KOPT-K1 (cell line): ENCODE measurements around the gene FUBP1.
"Not testable (repeated sequence)": the region's sequence is repeated elsewhere in the genome, so short reads cannot be mapped to it uniquely, and the experiment has no call there.

Source experiments
- H3K27ac ChIP-seq: fragments of 200-600 bp; sonication (generic); 2 replicates; pipeline ENCODE4 v1.5.1; 2016; ENCODE audit warnings: antibody characterized with exemption, mild to moderate bottlenecking, low read depth, low read length; ENCODE audit not compliant: poor library complexity, severe bottlenecking
- H3K36me3 ChIP-seq: fragments of 200-600 bp; sonication (generic); 2 replicates; pipeline ENCODE4 v1.5.1; 2017; ENCODE audit warnings: antibody characterized with exemption, mild to moderate bottlenecking, low read length, moderate library complexity; ENCODE audit not compliant: insufficient read depth
- H3K9me3 ChIP-seq: fragments of 200-600 bp; sonication (generic); 2 replicates; pipeline ENCODE4 v1.5.1; 2017; ENCODE audit warnings: antibody characterized with exemption, low read length, mild to moderate bottlenecking; ENCODE audit not compliant: insufficient read depth, poor library complexity, severe bottlenecking

The FUBP1 gene

DNA sequence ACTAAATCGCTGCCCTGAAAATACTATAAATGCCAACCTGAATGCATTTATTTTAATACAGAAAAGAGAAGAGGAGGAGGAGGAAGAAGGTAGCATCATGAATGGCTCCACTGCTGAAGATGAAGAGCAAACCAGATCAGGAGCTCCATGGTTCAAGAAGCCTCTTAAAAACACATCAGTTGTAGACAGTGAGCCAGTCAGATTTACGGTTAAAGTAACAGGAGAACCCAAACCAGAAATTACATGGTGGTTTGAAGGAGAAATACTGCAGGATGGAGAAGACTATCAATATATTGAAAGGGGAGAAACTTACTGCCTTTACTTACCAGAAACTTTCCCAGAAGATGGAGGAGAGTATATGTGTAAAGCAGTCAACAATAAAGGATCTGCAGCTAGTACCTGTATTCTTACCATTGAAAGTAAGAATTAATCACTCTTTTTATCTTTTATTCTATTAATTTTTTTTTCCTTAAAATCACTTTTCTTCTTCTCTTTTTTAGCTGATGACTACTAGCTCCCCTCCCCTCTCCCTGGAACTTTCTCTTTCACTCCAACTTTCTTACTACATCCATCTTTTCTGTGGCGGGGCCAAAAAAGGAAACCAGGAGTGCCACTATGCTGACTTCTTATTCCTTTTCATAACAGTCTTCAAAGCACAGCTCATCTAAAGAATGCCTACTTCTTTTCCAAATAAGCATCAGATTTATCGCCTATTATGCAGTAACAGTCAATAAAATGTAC, 36.3 kb downstream of the FUBP1 start:
- H3K27ac ChIP-seq = no peak overlapping the region
- H3K36me3 ChIP-seq = peaks cover 96% of the 10 kb centered on the region
- no peaks in the 10 kb centered on the region for H3K9me3 ChIP-seq

DNA sequence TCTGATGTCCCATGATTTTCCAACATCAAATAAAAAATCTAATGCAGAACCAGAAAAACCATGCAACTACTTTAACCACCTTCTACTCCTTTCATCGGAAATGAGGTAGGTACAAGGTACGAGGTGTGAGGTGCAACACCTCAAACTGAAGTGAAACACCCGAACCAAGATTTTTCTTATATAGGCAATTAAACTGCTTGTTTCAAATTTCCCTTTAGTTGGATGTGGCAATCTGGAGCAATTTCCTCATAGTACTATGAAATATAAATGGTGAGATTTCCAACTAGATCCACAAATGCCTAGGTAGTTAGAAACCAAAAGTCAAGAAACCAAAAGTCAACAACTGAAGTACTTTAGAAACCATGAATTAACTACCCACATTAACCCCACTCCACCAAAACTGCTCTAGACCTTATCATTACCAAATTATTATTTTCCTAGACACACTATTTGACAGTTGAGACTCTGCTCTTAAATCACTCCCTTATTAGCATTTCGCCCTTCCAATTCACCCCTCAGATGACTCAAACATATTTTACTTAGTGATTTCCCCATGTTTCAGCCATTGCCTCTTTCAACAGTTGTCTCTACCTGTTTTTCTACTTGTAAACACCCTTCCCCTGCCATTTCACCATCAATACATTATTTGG, 37.8 kb downstream of the FUBP1 start:
- no peaks in the 10 kb centered on the region for H3K9me3 ChIP-seq
- peaks cover 95% of the 10 kb centered on the region for H3K36me3 ChIP-seq
- H3K27ac ChIP-seq = no peak overlapping the region

DNA sequence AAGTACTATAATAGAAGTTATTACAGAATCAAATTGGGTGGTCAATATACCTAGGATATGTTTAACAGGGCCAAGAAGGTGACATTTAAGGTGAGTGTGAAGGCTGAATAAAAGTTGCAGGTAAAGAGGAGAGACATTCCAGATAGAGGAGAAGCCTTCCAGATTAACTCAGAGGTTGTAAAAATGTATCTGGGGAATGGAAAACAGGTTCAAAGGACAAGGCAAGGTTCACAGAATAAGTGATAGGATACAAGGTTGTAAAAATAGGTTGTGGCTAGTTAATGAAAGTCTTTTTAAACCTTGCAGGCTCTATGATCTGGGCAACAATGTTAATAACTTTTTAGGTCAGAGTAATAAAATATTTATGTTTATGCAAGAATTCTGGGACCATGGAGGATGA, 40.2 kb downstream of the FUBP1 start:
- Histone ChIP-seq H3K27ac (no peak overlapping the region), H3K36me3 (peaks cover 93% of the 10 kb centered on the region), H3K9me3 (no peaks in the 10 kb centered on the region)

DNA sequence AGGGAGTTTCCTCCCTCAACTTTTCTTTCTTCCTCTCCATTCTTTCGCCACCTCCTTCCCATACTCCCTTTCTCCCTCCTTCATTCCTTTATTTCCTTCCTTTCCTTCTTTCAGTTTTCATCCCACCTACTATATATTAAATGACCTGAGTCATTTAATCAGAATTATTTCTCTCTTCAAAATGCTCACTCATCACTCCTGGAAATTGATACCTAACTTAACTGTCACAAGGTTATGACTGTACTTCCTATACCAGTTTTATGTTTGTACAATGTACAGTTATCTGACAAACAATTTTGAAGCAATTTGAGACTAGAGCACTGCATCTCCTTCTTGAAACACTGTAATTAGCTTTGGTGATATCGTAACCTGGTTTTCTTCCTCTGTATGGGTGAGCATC, 49.1 kb downstream of the FUBP1 start:
- Histone ChIP-seq H3K36me3 (peaks cover 54% of the 10 kb centered on the region), H3K27ac (no peak overlapping the region), H3K9me3 (no peaks in the 10 kb centered on the region)

DNA sequence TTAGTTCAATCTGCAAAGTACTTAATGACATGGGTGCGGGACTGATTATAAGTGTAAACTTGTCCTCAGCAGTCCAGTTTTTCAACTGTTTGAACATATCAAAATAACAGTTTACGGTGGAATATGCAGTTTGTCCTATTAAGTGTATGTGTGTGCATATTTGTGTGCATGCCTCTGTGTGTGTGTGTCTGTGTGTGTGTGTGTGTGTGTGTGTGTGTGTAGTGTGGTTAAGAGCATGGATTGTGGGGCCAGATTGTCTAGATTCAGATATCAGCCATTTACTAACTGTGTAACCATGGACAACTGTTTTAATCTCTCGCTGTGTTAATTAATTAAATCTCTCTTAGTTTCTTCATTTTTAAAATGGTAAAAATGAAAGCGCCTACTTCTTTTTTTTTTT, 51.5 kb downstream of the FUBP1 start:
- H3K36me3 ChIP-seq = peaks cover 34% of the 10 kb centered on the region
- no peaks in the 10 kb centered on the region for H3K9me3 ChIP-seq
- peak overlapping the region; percentile 81 for H3K27ac ChIP-seq

DNA sequence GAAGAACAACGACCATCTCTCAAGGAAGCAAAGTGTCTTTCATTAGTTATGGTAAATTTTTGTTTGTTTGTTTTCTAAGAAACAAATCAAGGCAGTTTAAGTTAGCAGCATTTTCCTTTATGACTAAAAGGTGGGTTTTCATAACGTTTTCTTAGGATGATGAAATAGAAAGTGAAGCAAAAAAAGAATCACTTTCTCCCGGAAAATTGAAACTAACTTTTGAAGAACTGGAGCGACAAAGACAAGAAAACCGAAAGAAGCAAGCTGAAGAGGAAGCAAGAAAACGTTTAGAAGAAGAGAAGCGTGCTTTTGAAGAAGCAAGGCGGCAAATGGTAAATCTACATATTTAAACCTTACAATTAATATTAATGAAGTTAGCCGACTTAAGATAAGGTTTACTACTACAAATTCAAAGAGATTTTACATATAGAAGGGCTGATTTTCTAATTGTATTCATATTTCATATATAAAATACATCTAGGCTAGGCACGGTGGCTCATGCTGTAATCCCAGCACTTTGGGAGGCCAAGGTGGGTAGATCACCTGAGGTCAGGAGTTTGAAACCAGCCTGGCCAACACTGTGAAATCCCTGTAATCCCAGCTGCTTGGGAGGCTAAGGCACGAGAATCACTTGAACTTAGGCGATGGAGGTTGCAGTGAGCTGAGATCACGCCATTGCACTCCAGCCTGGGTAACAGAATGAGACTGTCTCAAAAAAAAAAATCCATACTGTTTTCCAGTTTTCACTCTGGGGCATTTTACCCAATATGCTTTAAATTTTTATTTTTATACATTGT, 52.1 kb downstream of the FUBP1 start:
- H3K27ac ChIP-seq = peak overlapping the region; percentile 81
- no peaks in the 10 kb centered on the region for H3K9me3 ChIP-seq
- peaks cover 27% of the 10 kb centered on the region for H3K36me3 ChIP-seq

DNA sequence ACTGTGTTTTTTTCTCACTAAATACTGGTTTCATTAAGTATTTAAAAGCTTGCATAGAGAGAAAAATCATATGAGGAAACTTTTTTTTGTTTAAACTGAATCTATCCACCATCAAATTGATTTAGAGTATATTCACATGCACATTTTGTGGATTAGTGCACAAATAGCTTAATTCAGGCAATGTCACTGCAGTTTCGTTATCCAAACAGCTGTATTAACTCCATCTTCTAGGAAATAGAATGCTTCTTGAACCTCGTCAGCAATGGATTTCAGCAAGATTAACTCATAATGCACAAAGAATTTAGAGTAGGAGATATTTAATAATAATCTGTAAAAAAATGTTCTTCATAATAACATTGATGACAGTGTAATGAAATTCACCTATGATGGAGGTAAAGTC, 52.9 kb downstream of the FUBP1 start:
- Histone ChIP-seq H3K36me3 (peaks cover 19% of the 10 kb centered on the region), H3K27ac (peak overlapping the region; percentile 81), H3K9me3 (no peaks in the 10 kb centered on the region)

DNA sequence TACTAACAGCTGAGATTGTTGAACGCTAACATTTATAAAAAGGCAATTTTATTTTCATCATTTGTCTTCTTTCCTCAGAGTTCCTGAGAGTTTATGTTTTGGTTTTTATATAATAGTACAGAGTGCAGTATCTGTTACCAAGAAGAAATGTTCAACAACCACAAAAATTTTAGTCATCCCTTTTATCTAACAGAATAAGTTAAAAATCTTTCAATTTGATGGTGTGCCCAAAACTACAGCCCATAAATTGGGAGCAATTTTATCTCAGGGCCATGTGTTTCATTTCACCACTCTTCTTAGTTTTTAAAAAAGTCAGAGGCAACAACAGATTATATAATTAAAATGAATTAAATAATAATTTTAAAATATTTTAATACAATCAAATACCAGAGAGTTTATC, 53.4 kb downstream of the FUBP1 start:
- peak overlapping the region; percentile 81 for H3K27ac ChIP-seq
- H3K36me3 ChIP-seq = peaks cover 15% of the 10 kb centered on the region
- no peaks in the 10 kb centered on the region for H3K9me3 ChIP-seq

DNA sequence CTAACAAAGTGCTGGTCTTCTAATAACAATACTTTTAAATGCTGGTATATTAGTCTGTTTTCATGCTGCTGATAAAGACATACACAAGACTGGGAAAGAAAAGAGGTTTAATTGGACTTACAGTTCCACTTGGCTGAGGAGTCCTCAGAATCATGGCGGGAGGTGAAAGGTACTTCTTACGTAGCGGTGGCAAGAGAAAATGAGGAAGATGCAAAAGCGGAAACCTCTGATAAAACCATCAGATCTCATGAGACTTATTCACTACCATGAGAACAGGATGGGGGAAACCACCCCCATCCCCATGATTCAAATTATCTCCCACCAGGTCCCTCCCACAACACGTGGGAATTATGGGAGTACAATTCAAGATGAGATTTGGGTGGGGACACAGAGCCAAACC, 60.0 kb downstream of the FUBP1 start:
- H3K27ac ChIP-seq, H3K9me3 ChIP-seq, H3K36me3 ChIP-seq: not testable (repeated sequence)

DNA sequence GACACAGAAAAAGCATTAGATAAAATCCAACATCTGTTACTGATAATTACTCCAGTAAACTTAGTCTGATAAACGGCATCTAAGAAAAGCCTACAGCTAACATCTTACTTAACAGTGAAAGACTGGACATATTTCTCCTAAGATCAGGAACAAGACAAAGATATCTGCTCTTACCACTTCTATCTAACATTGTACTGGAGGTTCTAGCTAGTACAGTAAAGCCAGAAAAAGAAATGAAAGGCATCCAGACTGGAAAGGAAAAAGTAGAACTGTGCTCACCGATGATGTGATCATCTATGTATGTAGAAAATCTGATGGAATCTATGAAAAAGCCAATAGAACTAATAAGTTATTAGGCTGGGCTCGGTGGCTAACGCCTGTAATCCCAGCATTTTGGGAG, 68.8 kb downstream of the FUBP1 start:
- H3K27ac ChIP-seq = no peak overlapping the region
- no peaks in the 10 kb centered on the region for H3K36me3 ChIP-seq
- no peaks in the 10 kb centered on the region for H3K9me3 ChIP-seq

DNA sequence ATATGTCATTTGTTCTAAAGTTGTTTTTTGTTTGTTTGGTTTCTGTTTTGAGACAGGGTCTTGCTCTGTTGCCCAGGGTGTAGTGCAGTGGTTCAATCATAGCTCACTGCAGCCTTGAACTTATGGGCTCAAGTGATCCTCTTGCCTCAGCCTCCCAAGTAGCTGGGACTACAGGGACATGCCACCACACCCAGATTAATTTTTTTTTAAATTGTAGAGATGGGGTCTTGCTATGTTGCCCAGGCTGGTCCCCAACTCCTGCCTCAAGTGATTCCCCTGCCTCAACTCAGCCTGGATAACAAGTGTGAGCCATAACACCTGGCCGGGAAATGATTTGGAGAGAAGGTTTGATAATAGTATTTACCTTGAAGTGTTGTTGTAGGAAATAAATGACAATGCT, 72.2 kb downstream of the FUBP1 start:
- no peaks in the 10 kb centered on the region for H3K36me3 ChIP-seq
- no peak overlapping the region for H3K27ac ChIP-seq
- H3K9me3 ChIP-seq = no peaks in the 10 kb centered on the region

DNA sequence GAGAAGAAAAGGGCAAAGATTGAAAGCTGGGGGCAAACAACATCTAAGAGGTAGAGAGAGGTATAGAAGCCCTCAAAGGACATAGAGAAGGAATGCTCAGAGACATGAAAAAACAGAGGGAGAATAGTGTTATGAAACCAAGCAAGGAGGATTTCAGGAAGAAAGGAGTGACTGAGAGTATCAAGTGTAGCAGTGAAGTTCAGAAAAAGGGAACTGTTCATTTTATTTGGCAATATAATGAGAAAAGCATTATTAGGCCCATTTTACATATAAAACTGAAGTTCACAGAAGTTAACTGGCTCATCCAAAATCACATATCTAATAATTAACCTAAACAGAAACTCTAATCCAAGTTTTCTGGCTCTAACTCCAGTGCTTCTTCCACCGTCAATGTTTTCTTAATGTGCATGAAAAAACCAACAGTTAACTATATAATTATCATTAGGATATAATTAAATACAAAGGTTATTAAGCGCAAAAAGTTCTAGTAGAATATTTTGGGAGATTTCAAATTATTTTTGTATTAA, 72.8 kb downstream of the FUBP1 start:
- H3K27ac ChIP-seq = no peak overlapping the region
- H3K36me3 ChIP-seq = no peaks in the 10 kb centered on the region
- no peaks in the 10 kb centered on the region for H3K9me3 ChIP-seq

DNA sequence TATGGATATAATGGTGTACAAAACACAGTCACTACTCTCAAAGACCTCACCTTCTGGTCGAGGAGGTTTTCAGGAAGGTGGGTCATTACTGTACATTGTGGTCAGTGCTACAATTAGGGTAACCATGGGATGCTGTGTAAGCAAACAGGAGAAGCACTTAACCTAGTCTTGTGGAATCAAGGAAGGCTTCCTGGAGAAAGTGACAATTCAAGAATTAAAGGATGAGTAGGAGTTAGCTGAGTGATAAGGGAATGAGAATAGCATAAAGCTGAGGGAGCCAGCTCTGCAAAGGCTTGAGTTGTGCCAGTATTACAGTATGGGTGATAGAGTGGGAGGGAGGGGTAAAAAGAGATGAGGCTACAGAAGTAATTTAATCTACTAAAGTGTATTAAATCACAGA, 73.3 kb downstream of the FUBP1 start:
- Histone ChIP-seq H3K27ac (no peak overlapping the region), H3K36me3 (no peaks in the 10 kb centered on the region), H3K9me3 (no peaks in the 10 kb centered on the region)

DNA sequence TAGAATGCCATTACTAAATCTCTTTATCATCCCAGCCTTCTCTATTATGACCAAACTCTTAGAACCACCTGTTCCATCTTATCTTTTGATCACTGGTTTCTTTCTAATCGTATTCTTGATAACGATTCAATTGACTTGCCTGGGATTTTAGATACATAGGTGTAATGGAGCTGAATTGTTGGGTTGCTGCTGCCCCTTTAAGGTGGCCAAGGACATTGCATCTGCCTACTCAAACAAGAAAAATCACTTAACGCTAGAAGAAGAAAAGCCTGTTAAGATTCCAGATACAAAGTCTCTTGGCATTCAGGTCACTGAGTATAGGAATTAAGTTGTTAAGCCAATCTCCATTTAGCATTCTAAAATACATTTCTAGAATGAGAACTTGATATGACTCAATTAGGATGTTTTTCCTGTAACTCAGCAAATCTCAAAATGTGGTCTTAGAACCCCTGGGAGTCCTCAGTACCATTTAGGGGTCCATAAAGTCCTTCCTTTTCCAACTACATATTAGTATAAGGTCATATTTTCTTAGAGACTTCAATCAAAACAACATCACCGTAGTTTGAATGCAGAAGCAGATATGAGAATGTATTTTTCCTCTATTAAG, 78.1 kb downstream of the FUBP1 start:
- Histone ChIP-seq H3K9me3 (no peaks in the 10 kb centered on the region), H3K36me3 (no peaks in the 10 kb centered on the region), H3K27ac (no peak overlapping the region)
